ENCODE results near the gene PPP2R5A.

The PPP2R5A gene

DNA sequence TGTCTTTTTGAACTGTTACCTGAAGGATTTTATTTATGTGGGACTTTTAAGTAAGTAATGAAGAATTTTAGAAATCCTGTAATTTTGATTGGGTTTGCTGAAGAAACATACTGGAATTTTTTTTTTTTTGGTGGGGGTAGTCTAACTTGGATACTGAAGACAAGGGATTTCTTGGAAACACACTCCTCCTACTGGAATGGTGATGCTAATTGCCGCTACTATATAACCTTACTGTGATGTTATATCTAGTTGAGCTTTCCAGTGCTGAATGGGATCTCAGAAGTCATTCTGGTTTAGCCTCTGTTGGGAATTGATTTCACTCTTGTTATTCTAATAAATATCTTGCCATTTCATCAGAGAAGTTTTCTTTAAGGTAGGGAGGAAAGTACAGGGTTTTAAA, 8.4 kb downstream of the PPP2R5A start:
- H3K4me3 ChIP-seq (replicated peaks; ENCODE audit: low read depth, low read length), result no peak overlapping the region
- DNase-seq (ENCODE audit: extremely low read depth, insufficient read length), result no peak
- TF ChIP-seq, protein P1, sequence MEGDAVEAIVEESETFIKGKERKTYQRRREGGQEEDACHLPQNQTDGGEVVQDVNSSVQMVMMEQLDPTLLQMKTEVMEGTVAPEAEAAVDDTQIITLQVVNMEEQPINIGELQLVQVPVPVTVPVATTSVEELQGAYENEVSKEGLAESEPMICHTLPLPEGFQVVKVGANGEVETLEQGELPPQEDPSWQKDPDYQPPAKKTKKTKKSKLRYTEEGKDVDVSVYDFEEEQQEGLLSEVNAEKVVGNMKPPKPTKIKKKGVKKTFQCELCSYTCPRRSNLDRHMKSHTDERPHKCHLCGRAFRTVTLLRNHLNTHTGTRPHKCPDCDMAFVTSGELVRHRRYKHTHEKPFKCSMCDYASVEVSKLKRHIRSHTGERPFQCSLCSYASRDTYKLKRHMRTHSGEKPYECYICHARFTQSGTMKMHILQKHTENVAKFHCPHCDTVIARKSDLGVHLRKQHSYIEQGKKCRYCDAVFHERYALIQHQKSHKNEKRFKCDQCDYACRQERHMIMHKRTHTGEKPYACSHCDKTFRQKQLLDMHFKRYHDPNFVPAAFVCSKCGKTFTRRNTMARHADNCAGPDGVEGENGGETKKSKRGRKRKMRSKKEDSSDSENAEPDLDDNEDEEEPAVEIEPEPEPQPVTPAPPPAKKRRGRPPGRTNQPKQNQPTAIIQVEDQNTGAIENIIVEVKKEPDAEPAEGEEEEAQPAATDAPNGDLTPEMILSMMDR (IDR thresholded peaks at IDR 0.05; ENCODE audit: insufficient read depth, low read length, poor library complexity, severe bottlenecking), result no peak
- H3K36me3 ChIP-seq (ENCODE audit: control insufficient read depth, insufficient read depth, low read length), result no peaks in the 10 kb centered on the region
- no peaks in the 10 kb centered on the region for H3K27me3 ChIP-seq (replicated peaks; ENCODE audit: control insufficient read depth, insufficient read depth, low read length)

DNA sequence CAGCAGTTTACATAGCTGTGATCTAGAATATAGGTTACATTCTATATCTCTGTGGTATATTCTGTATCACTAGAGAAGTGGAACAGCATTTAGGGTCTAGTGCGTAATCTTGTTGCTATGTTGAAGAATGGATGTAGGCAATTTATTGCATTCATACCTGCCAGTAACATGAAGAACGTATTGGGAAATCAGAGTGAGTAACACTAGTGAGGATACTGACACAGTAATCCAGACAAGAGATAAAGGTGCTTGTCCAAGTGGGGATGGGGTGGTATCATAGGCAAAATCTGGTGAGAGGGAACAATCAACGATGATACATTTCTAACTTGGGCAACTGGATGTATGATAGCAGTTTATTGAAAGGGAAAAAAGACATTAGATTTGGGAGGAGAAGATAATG, 9.8 kb downstream of the PPP2R5A start:
- H3K4me3 ChIP-seq (replicated peaks; ENCODE audit: low read depth, low read length), result no peak overlapping the region
- H3K27me3 ChIP-seq (replicated peaks; ENCODE audit: control insufficient read depth, insufficient read depth, low read length), result no peaks in the 10 kb centered on the region
- no peak for DNase-seq (ENCODE audit: extremely low read depth, insufficient read length)
- no peaks in the 10 kb centered on the region for H3K36me3 ChIP-seq (ENCODE audit: control insufficient read depth, insufficient read depth, low read length)
- TF ChIP-seq, protein P1 (IDR thresholded peaks at IDR 0.05; ENCODE audit: insufficient read depth, low read length, poor library complexity, severe bottlenecking), result no peak

DNA sequence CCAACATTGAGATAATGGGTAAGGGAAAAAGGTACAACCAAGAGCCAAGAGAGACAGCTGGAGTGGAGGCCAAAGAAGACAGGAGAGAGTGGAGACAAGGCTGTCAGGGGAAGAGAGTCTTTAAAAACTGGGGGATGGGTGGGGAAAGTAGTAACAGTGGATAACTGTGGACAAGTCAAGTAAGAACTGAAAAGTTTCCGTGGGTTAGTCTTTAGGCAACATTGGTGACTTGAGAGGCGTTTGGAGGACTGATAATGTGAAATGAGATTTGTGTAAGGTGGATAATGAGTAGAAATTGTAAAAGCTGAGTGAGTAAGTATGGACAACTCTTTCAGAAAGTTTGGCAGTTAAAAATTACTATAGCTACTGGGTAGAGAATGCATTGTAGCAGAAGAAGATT, 10.4 kb downstream of the PPP2R5A start:
- H3K36me3 ChIP-seq (ENCODE audit: control insufficient read depth, insufficient read depth, low read length), result no peaks in the 10 kb centered on the region
- DNase-seq (ENCODE audit: extremely low read depth, insufficient read length), result no peak
- H3K4me3 ChIP-seq (replicated peaks; ENCODE audit: low read depth, low read length), result no peak overlapping the region
- no peaks in the 10 kb centered on the region for H3K27me3 ChIP-seq (replicated peaks; ENCODE audit: control insufficient read depth, insufficient read depth, low read length)
- TF ChIP-seq, protein P1 (IDR thresholded peaks at IDR 0.05; ENCODE audit: insufficient read depth, low read length, poor library complexity, severe bottlenecking), result no peak

DNA sequence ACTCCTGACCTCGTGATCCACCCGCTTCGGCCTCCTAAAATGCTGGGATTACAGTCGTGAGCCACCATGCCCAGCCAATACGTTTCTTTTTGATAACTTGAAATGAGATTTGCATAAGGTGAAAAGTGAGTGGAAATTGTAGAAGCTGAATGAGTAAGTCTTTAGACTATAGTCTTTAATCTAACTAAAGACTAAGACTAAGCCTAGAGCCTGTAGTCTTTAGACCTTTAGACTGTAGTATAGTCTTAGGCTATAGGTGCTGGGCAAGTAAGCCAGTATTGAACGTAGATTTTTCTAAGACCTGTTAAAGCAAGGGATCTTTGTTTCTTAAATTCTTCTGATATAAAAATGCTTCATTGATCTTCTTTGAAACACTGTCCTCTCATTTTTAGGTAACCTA, 12.1 kb downstream of the PPP2R5A start:
- Histone ChIP-seq H3K36me3 (ENCODE audit: control insufficient read depth, insufficient read depth, low read length) (no peaks in the 10 kb centered on the region), H3K27me3 (replicated peaks; ENCODE audit: control insufficient read depth, insufficient read depth, low read length) (no peaks in the 10 kb centered on the region), H3K4me3 (replicated peaks; ENCODE audit: low read depth, low read length) (no peak overlapping the region)
- DNase-seq (ENCODE audit: extremely low read depth, insufficient read length), result no peak
- TF ChIP-seq, protein P1 (IDR thresholded peaks at IDR 0.05; ENCODE audit: insufficient read depth, low read length, poor library complexity, severe bottlenecking), result no peak

DNA sequence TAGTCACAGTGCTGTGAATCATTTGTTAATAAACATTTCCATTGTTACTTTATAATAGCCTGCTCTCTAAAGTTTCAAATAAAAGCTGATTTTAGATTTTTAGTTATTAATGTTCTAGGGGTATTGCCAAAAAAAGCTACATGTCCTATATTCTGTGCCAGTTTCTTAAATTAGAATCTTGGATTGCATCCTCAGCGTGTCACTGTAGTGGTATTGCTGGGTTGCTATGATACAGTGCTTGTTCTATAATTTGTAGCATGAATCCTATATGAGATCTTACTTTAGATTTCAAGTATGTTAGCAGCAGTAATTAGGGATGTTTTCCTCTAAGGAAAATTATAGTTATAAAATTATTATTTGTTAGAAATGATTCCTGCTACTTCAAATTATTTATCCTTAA, 16.4 kb downstream of the PPP2R5A start:
- Histone ChIP-seq H3K36me3 (ENCODE audit: control insufficient read depth, insufficient read depth, low read length) (no peaks in the 10 kb centered on the region), H3K27me3 (replicated peaks; ENCODE audit: control insufficient read depth, insufficient read depth, low read length) (no peaks in the 10 kb centered on the region), H3K4me3 (replicated peaks; ENCODE audit: low read depth, low read length) (no peak overlapping the region)
- TF ChIP-seq, protein P1 (IDR thresholded peaks at IDR 0.05; ENCODE audit: insufficient read depth, low read length, poor library complexity, severe bottlenecking), result no peak
- no peak for DNase-seq (ENCODE audit: extremely low read depth, insufficient read length)

DNA sequence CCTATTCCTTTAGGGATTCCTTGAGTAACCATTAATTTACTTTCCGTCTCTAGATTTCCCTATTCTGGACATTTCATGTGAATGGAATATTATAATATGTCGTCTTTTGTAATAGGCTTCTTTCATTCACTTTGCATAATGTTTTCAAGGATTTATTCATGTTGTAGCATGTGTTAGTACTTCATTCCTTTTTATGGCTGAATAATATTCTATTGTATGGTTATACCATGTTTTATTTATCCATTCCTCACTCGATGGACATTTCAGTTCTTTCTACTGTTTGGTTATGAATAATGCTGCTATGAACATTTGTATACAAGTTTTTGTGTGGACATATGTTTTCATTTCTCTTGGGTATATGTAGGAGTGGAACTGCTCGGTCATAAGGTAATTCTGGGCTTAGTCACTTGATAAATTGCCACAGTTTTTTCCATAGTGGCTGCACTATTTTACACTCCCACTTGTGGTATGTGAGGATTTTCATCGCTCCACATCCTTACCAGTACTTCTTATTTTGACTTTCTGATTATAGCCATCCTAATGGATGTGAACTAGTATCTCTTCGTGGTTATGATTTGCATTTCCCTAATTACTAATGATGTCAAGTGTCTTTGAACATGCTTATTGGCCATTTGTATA, 17.7 kb downstream of the PPP2R5A start:
- TF ChIP-seq, protein P1 (IDR thresholded peaks at IDR 0.05; ENCODE audit: insufficient read depth, low read length, poor library complexity, severe bottlenecking), result no peak
- Histone ChIP-seq H3K36me3 (ENCODE audit: control insufficient read depth, insufficient read depth, low read length) (no peaks in the 10 kb centered on the region), H3K27me3 (replicated peaks; ENCODE audit: control insufficient read depth, insufficient read depth, low read length) (no peaks in the 10 kb centered on the region), H3K4me3 (replicated peaks; ENCODE audit: low read depth, low read length) (no peak overlapping the region)
- no peak for DNase-seq (ENCODE audit: extremely low read depth, insufficient read length)
